Endothelial cell of umbilical vein (primary cell): Measurements from ENCODE around the gene CNIH2. TPM values are rescaled to one million over a fixed set of nuclear protein-coding genes. Genes with fewer than 3 reads are reported as not detected.

Experiments used
- BruUV-seq: library from RNA; stranded (reverse); fragments of 400-500 nt; replicated peaks from 2 replicates; lab custom pipeline; 2021; lab: Mats Ljungman, UMichigan
- CTCF ChIA-PET: fragments of 300-600, 350-600 bp; sonication (Branson Sonifier 250); formaldehyde crosslinking; loops from one replicate; lab custom pipeline; 2021; ENCODE audit warnings: antibody characterized with exemption, inconsistent platforms; lab: Charles Lee
- POLR2A ChIA-PET: fragments of 300-600, 350-600 bp; sonication (Branson Sonifier 250); formaldehyde crosslinking; loops from one replicate; lab custom pipeline; 2021; ENCODE audit warnings: antibody characterized with exemption, inconsistent platforms; lab: Charles Lee
- DNase-seq: peaks from one replicate; pipeline ENCODE4 v3.0.0-alpha.2; 2011; ENCODE audit warnings: low read depth, low spot score
- FAIRE-seq: peaks from 2 replicates; lab custom pipeline; 2011; peaks lifted over from hg19 to GRCh38; lab: Jason Lieb, UNC
- H2AFZ ChIP-seq: 2 replicates; pipeline ENCODE4 v1.6.0; 2012; ENCODE audit warnings: low read depth, low read length, control low read depth, inconsistent platforms
- H3K27ac ChIP-seq: 2 replicates; pipeline ENCODE4 v1.5.1; 2011; ENCODE audit warnings: low read depth, mild to moderate bottlenecking, control low read depth, low read length, moderate library complexity; ENCODE audit not compliant: insufficient read depth
- H3K27me3 ChIP-seq, 2 experiments: 2 replicates each; pipeline versions ENCODE4 v1.6.0 to v1.6.1; 2011; ENCODE audit warnings: low read length in 2 of 2, mixed read lengths in 1 of 2; ENCODE audit not compliant: control insufficient read depth in 2 of 2, insufficient read depth in 2 of 2
- H3K36me3 ChIP-seq, 2 experiments: 2 replicates in 1 of 2; 3 replicates in 1 of 2; pipeline ENCODE4 v1.5.1; 2011; ENCODE audit warnings: low read length in 2 of 2, mild to moderate bottlenecking in 1 of 2, moderate library complexity in 1 of 2; ENCODE audit not compliant: control insufficient read depth in 2 of 2, insufficient read depth in 2 of 2; ENCODE audit errors: extremely low read depth in 1 of 2
- H3K4me1 ChIP-seq: 3 replicates; pipeline ENCODE4 v1.5.1; 2011; ENCODE audit warnings: mild to moderate bottlenecking, low read length; ENCODE audit not compliant: control insufficient read depth, insufficient read depth; ENCODE audit errors: extremely low read depth
- H3K4me2 ChIP-seq: 2 replicates; pipeline ENCODE4 v1.6.1; 2011; ENCODE audit warnings: low read length, control low read depth, mixed read lengths; ENCODE audit not compliant: insufficient read depth
- H3K4me3 ChIP-seq, 3 experiments: fragments of 200-600 bp in 1 of 3; sonication (generic), shearing (Covaris generic) in 1 of 3; replicated peaks in 1 of 3; 2 replicates each; pipeline ENCODE4 v1.5.1; 2011 to 2016; ENCODE audit warnings: control low read depth in 3 of 3, low read length in 3 of 3, mild to moderate bottlenecking in 2 of 3, inconsistent platforms in 1 of 3, low read depth in 1 of 3, moderate library complexity in 1 of 3; ENCODE audit not compliant: insufficient read depth in 1 of 3
- H3K79me2 ChIP-seq: 2 replicates; pipeline ENCODE4 v1.6.0; 2012; ENCODE audit warnings: low read length, inconsistent platforms; ENCODE audit not compliant: control insufficient read depth, insufficient read depth
- H3K9ac ChIP-seq: replicated peaks from 2 replicates; pipeline ENCODE3; 2011; ENCODE audit warnings: low read length, control low read depth; ENCODE audit not compliant: insufficient read depth; ENCODE audit errors: extremely low read depth
- H3K9me1 ChIP-seq: replicated peaks from 3 replicates; pipeline ENCODE4 v1.6.0; 2011; ENCODE audit warnings: mild to moderate bottlenecking, low read length; ENCODE audit not compliant: control insufficient read depth, insufficient read depth; ENCODE audit errors: extremely low read depth
- H3K9me3 ChIP-seq: replicated peaks from 2 replicates; pipeline ENCODE4 v1.5.1; 2012; ENCODE audit warnings: low read length, inconsistent platforms; ENCODE audit not compliant: control insufficient read depth, insufficient read depth
- H4K20me1 ChIP-seq: replicated peaks from 2 replicates; pipeline ENCODE3; 2011; ENCODE audit warnings: mild to moderate bottlenecking, low read length; ENCODE audit not compliant: control insufficient read depth, insufficient read depth; ENCODE audit errors: extremely low read depth
- EZH2 ChIP-seq: IDR thresholded peaks from 2 replicates; pipeline ENCODE4 v1.6.1; 2012; ENCODE audit warnings: borderline replicate concordance, low read depth, mild to moderate bottlenecking, moderate library complexity, low read length, inconsistent platforms; ENCODE audit not compliant: severe bottlenecking
- FOS ChIP-seq: IDR thresholded peaks from 2 replicates; pipeline ENCODE4 v1.6.1; 2011; ENCODE audit warnings: mild to moderate bottlenecking, low read length, moderate library complexity, borderline replicate concordance; ENCODE audit not compliant: insufficient read depth
- GATA2 ChIP-seq: IDR thresholded peaks from 2 replicates; pipeline ENCODE4 v1.7.0; 2011; ENCODE audit warnings: low read depth, mild to moderate bottlenecking, moderate library complexity, mixed read lengths, low read length; ENCODE audit not compliant: insufficient read length, insufficient read depth
- JUN ChIP-seq: IDR thresholded peaks from 2 replicates; pipeline ENCODE4 v1.6.1; 2011; ENCODE audit warnings: borderline replicate concordance, low read depth; ENCODE audit not compliant: insufficient read length, insufficient read depth
- MYC ChIP-seq: IDR thresholded peaks from one replicate; pipeline ENCODE4 v1.6.1; 2011; ENCODE audit warnings: mild to moderate bottlenecking, low read depth, low read length
- POLR2A ChIP-seq: IDR thresholded peaks from 2 replicates; pipeline ENCODE4 v1.6.1; 2012; ENCODE audit warnings: low read depth, mild to moderate bottlenecking, control low read depth, low read length
- POLR2AphosphoS5 ChIP-seq: IDR thresholded peaks from 2 replicates; pipeline ENCODE4 v1.6.1; 2012; ENCODE audit warnings: low read depth, mild to moderate bottlenecking, control low read depth, low read length, moderate library complexity; ENCODE audit not compliant: insufficient read depth
- dilution Hi-C: fragments of 300-500 bp; cut with MboI; formaldehyde crosslinking; loops from one replicate; pipeline ENCODE4 v1.15.0; 2019; ENCODE audit warnings: low sequenced_read_pairs; ENCODE audit not compliant: extremely low pct_ligation_motif_present
- intact Hi-C: fragments of 100-400 bp; cut with micrococcal nuclease; formaldehyde crosslinking; loops from one replicate; pipeline ENCODE4 v1.10.0; 2022
- polyA plus RNA-seq, 4 experiments: library from polyadenylated mRNA; depleted of rRNA in 3 of 4; stranded (reverse) in 3 of 4; unstranded in 1 of 4; fragments of >200 nt; gene quantifications; 2 replicates each; pipeline versions ENCODE4 v1.2.1 to v1.2.3, GENCODE V29; 2011 to 2012; ENCODE audit warnings: missing spikeins in 1 of 4
- total RNA-seq: library from RNA; stranded (reverse); gene quantifications from 2 replicates; pipeline ENCODE4 v1.2.3, GENCODE V29; 2021
- TF ChIP-seq, protein P1 (sequence below): IDR thresholded peaks from 2 replicates; pipeline ENCODE4 v1.6.1; 2011; ENCODE audit not compliant: insufficient read depth, insufficient read length
- TF ChIP-seq, protein P2 (sequence below), 2 donors: IDR thresholded peaks; 1 replicate in 1 of 2; 2 replicates in 1 of 2; pipeline ENCODE4 v1.5.1; 2011; ENCODE audit warnings: low read length in 2 of 2, mild to moderate bottlenecking in 2 of 2, moderate library complexity in 2 of 2, control low read depth in 1 of 2, inconsistent platforms in 1 of 2, low read depth in 1 of 2; ENCODE audit not compliant: insufficient read depth in 1 of 2; ENCODE audit errors: extremely low read depth in 1 of 2

The CNIH2 gene
- total and polyA plus RNA-seq, 2 donors (not counting 3 experiments of a cell fraction or from before 2014, with no cell fraction given) = 0.46 to 1.2 TPM

DNA sequence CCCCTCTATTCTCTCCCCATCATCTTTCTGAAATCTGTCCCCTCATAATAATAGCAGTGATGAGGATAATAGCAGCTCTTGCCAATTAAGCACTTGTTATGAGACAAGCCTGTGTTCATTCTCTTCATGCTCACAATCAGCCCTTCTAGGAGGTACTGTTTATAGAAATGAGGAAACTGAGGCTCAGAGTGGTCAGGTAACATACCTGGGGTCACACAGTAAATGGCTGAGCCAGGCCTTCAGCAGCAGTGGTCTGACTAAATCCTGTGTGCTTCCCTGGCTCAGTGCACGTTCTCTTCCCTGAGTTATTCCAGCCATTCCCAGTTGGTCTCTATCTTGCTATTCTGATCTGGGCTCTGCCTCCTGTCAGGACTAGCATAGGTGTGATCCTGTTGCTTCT, 3.8 kb upstream of the CNIH2 start:
- no peaks in the 10 kb centered on the region for H3K9me1 ChIP-seq
- no peak overlapping the region for H3K27ac ChIP-seq
- peaks cover 23% of the 10 kb centered on the region for H3K79me2 ChIP-seq
- TF ChIP-seq FOS (no peak), EZH2 (no peak), POLR2A (no peak), MYC (no peak), POLR2AphosphoS5 (no peak), GATA2 (no peak), JUN (no peak)
- TF ChIP-seq, protein P1, sequence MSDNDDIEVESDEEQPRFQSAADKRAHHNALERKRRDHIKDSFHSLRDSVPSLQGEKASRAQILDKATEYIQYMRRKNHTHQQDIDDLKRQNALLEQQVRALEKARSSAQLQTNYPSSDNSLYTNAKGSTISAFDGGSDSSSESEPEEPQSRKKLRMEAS = no peak
- TF ChIP-seq, protein P2, sequence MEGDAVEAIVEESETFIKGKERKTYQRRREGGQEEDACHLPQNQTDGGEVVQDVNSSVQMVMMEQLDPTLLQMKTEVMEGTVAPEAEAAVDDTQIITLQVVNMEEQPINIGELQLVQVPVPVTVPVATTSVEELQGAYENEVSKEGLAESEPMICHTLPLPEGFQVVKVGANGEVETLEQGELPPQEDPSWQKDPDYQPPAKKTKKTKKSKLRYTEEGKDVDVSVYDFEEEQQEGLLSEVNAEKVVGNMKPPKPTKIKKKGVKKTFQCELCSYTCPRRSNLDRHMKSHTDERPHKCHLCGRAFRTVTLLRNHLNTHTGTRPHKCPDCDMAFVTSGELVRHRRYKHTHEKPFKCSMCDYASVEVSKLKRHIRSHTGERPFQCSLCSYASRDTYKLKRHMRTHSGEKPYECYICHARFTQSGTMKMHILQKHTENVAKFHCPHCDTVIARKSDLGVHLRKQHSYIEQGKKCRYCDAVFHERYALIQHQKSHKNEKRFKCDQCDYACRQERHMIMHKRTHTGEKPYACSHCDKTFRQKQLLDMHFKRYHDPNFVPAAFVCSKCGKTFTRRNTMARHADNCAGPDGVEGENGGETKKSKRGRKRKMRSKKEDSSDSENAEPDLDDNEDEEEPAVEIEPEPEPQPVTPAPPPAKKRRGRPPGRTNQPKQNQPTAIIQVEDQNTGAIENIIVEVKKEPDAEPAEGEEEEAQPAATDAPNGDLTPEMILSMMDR (IDR thresholded peaks at IDR 0.05; ENCODE audit: extremely low read depth in 1 of 2, insufficient read depth in 1 of 2, low read depth in 1 of 2, low read length in 2 of 2) = no peak
- DNase-seq (no peak), FAIRE-seq (no peak)
- H3K4me3 ChIP-seq = no peak overlapping the region
- no peaks in the 10 kb centered on the region for H4K20me1 ChIP-seq
- dilution Hi-C loops (no loop called here), intact Hi-C loops (no loop called here)
- H3K4me2 ChIP-seq = no peak overlapping the region
- H3K9me3 ChIP-seq = no peaks in the 10 kb centered on the region
- H2AFZ ChIP-seq = no peak overlapping the region
- CTCF ChIA-PET = interaction anchor here (1.6 kb wide), 1 partner anchor 8 kb away, joined by 12 read pairs; no protein-coding TSS in a partner anchor
- no TSS peak for BruUV-seq
- H3K9ac ChIP-seq = no peak overlapping the region
- H3K4me1 ChIP-seq = peaks cover 8% of the 10 kb centered on the region
- peaks cover 0 to 4% of the 10 kb centered on the region in 2 experiments for H3K27me3 ChIP-seq
- H3K36me3 ChIP-seq = peaks cover 14 to 40% of the 10 kb centered on the region in 2 experiments
- POLR2A ChIA-PET = no interaction called here
